Ishikawa (cell line): ENCODE data around the gene CCR4.

ENCODE experiments used
- CEBPB ChIP-seq: IDR thresholded peaks from 2 replicates; pipeline ENCODE4 v1.6.1; 2012
- CREB1 ChIP-seq: IDR thresholded peaks from 2 replicates; pipeline ENCODE4 v1.6.1; 2012; ENCODE audit warnings: low read depth
- EGR1 ChIP-seq: IDR thresholded peaks from 2 replicates; pipeline ENCODE4 v1.6.1; 2012
- EP300 ChIP-seq: IDR thresholded peaks from 2 replicates; pipeline ENCODE4 v1.6.1; 2012; ENCODE audit warnings: borderline replicate concordance
- FOXM1 ChIP-seq: IDR thresholded peaks from 2 replicates; pipeline ENCODE4 v1.6.1; 2012; ENCODE audit warnings: low read depth, borderline replicate concordance
- MAX ChIP-seq: IDR thresholded peaks from 2 replicates; pipeline ENCODE4 v1.6.1; 2012
- NFIC ChIP-seq: IDR thresholded peaks from 2 replicates; pipeline ENCODE4 v1.6.1; 2012
- RAD21 ChIP-seq: IDR thresholded peaks from 2 replicates; pipeline ENCODE4 v1.6.1; 2012; ENCODE audit warnings: low read depth
- REST ChIP-seq: IDR thresholded peaks from 2 replicates; pipeline ENCODE4 v1.6.1; 2012; ENCODE audit warnings: low read depth, mild to moderate bottlenecking
- TAF1 ChIP-seq: IDR thresholded peaks from 2 replicates; pipeline ENCODE4 v1.6.1; 2012; ENCODE audit warnings: low read depth, mild to moderate bottlenecking
- TCF12 ChIP-seq: IDR thresholded peaks from 2 replicates; pipeline ENCODE4 v1.6.1; 2012; ENCODE audit warnings: low read depth
- TEAD4 ChIP-seq: IDR thresholded peaks from 2 replicates; pipeline ENCODE4 v1.6.1; 2012
- YY1 ChIP-seq: IDR thresholded peaks from 2 replicates; pipeline ENCODE4 v1.6.1; 2012; ENCODE audit warnings: low read depth
- ZBTB7A ChIP-seq: IDR thresholded peaks from 2 replicates; pipeline ENCODE4 v1.6.1; 2012; ENCODE audit warnings: low read depth
- TF ChIP-seq, protein P1 (sequence below): IDR thresholded peaks from 2 replicates; pipeline ENCODE4 v1.6.1; 2012

Gene CCR4

DNA sequence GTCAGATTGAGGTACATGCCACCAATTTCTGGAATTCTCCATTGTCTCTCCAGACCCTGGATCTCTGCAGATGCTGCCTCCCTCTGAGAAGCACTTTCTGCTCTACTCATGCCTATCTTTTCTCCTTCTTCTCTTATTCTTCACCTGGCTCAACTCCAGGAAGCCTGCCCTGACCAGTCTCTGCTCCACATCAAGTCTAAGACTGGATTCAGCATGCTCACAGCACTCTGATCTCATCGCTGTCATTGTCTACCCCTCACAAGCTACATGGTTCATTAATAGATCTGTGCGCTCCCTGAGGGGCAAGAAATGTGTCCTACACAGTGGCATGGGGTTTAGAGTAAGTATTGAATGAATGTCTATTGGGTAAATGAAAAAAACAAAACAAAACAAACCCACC is 38.7 kb downstream of the CCR4 start:
- TF ChIP-seq REST = no peak
- no peak for TF ChIP-seq TEAD4
- TF ChIP-seq ZBTB7A = no peak
- no peak for TF ChIP-seq FOXM1
- TF ChIP-seq CREB1 = no peak
- TF ChIP-seq, protein P1, sequence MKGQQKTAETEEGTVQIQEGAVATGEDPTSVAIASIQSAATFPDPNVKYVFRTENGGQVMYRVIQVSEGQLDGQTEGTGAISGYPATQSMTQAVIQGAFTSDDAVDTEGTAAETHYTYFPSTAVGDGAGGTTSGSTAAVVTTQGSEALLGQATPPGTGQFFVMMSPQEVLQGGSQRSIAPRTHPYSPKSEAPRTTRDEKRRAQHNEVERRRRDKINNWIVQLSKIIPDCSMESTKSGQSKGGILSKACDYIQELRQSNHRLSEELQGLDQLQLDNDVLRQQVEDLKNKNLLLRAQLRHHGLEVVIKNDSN = no peak
- TF ChIP-seq TCF12 = no peak

GRCh38 chr3:32991781-32992180 is 40.3 kb downstream of the CCR4 start:
- no peak for TF ChIP-seq TCF12
- no peak for TF ChIP-seq REST
- TF ChIP-seq MAX = no peak
- no peak for TF ChIP-seq EGR1
- TF ChIP-seq TAF1 = no peak
- TF ChIP-seq EP300 = no peak

DNA sequence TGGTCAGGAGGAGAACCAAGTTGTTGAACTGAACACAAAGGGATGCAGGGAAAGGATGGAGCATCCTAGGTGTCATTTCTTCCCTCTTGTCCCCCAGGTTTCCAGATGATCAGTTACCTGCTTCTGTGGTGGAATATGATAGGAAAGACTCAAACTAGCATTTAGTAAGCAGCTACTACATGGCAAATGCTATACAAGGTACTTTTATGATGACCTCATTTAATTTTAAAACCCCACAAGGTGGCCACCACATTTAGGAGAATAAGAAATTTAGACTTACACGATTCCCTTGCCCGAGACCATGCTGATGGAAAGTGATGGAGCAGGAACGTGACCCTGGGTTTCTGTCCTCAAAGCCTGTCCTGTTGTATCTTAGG is 40.9 kb downstream of the CCR4 start:
- TF ChIP-seq YY1 (no peak), FOXM1 (no peak), CREB1 (no peak), REST (no peak), EP300 (no peak), EGR1 (no peak), TCF12 (no peak), CEBPB (no peak), MAX (no peak), TAF1 (no peak), ZBTB7A (no peak), NFIC (no peak), RAD21 (no peak), TEAD4 (no peak)
- TF ChIP-seq, protein P1 = no peak

GRCh38 chr3:32994045-32994444 is 42.6 kb downstream of the CCR4 start:
- no peak for TF ChIP-seq TEAD4
- no peak for TF ChIP-seq ZBTB7A
- no peak for TF ChIP-seq YY1
- TF ChIP-seq EP300 = no peak

DNA sequence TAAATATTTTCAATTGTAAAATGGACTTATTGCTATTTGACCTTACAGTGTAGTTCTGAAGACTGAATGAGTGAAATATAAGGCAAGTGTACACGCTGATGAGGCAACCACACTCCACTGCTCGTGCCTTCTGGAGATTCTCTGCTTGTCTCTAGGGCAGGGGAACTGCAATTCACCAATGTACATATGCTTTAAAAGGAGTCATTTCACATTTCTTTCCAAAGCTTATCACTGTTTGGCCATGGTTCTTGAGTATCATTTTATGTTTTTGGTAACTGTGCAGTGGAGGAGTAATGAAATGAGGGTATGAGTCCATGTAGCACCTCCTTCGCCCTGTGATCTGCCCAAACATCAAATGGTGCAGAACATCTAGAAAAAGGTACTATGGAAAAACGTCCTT is 43.7 kb downstream of the CCR4 start:
- no peak for TF ChIP-seq EP300
- TF ChIP-seq EGR1 = no peak
- TF ChIP-seq REST = no peak
- no peak for TF ChIP-seq CEBPB
- no peak for TF ChIP-seq CREB1
- no peak for TF ChIP-seq ZBTB7A
- no peak for TF ChIP-seq RAD21
- TF ChIP-seq FOXM1 = no peak
- TF ChIP-seq TEAD4 = no peak
- no peak for TF ChIP-seq TAF1
- no peak for TF ChIP-seq MAX
- no peak for TF ChIP-seq TCF12
- no peak for TF ChIP-seq YY1
- no peak for TF ChIP-seq NFIC
